ENCODE measurements around the gene ELOA. TPM values are rescaled to one million over a fixed set of nuclear protein-coding genes. Genes with fewer than 3 reads are reported as not detected.
"Not testable (repeated sequence)": the region's sequence is repeated elsewhere in the genome, so short reads cannot be mapped to it uniquely, and the experiment has no call there.

The ELOA gene
- 54.2 and 57.1 TPM in 2 replicates for total RNA-seq (2014; rRNA removed)
- 25.7 TPM for polyA plus RNA-seq (2012)

DNA sequence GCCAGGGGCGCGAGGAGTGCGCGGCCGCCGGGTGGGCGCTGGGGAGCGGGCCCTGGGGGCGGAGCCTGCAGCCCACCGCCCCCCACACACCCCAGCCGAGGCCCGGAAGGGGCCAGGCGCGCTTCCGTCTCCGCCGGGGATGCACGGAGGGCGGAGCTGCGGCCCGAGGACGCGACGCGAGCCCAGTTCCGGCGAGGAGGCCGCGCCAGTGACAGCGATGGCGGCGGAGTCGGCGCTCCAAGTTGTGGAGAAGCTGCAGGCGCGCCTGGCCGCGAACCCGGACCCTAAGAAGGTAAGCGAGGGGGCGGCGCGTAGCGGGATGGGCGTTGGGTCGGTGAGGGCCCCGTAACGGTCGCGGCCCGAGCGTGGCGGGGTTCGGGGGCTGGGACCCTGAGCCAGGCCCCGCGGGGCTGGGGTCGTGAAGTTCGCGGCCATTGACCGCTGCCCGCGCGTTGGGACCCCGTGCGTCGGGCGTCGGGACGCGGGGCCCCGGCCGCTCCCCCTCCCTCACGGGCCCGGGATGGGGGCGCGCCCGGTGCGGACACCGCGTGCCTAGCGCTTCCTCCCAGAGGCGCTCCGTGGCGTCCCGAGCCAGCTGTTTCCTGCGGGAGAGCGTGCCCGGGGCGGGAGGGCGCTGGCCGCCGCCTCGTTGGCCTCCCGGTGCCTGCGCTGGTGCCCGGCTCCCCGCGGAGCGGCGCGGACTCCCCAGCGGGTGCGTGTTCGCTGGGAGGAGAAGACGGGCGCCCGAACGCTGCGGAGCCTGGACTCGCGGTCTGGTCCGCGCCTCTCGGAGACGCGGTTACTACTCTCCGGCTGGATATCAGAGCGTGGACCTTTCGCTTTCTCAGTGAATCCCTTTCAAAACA lies at the start of gene ELOA:
TSS of gene ELOA (plus strand) at position 185 of the 866 bp plus-strand sequence. CDS start at position 218, 33 bp downstream.
- DNase-seq (ENCODE audit: low read depth): peak; percentile 59

DNA sequence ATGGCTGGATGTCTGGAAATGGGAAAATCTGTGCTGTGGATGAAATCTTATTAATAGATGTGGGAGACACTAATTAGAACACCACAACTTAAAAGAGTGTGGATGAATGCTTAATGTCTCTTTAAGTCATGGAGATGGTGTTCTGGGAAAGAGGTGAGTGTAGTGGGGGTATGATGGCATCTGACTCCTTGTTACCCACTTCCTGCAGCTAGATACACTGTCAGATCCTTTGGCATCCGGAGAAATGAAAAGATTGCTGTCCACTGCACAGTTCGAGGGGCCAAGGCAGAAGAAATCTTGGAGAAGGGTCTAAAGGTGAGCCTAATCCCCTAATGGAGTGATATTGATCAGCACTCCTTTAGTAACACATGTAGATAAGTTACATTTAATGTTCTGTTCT lies 49.7 kb upstream of the ELOA start:
- no peak for DNase-seq (ENCODE audit: low read depth)

GRCh38 chr1:23694371-23694770 lies 48.9 kb upstream of the ELOA start:
- no peak for DNase-seq (ENCODE audit: low read depth)

DNA sequence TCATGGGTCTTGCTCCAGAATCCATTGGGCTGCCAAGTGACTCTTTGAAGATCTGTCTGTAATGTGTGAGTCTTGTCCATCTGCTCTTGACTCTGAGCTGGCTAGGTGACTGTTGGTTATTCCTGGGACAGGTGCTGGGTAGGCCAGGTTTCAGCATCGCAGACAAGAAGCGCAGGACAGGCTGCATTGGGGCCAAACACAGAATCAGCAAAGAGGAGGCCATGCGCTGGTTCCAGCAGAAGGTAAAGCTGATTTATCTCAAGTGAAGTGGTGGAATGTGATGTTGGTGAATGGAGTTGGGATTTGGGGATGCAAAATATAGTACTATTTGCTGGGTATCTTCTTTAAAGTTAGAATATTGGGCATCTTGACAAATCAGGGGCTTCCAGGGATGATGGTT lies 47.6 kb upstream of the ELOA start:
- DNase-seq (ENCODE audit: low read depth): no peak

- no peak for DNase-seq (ENCODE audit: low read depth)
Measured at GRCh38 chr1:23696335-23696989, 46.8 kb upstream of the ELOA start.

DNA sequence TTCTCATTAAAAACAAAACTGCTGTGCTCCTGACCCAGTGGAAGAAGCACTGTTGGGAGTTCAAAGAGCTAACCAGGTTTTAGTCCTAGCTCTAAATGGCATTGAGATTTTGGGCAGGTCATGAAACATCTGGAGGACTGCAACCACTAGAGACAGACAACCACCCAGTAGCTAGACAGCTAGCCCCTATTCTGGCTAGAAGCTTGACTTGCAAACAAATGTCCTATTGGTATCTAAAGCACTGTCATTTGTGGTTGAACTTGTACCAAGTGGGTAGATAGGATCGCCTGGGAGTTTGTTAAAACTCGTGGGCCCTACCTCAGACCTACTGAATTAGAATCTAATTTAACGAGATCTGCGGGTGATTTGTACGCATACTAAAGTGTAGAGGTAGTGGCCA lies 44.8 kb upstream of the ELOA start:
- DNase-seq (ENCODE audit: low read depth): no peak

GRCh38 chr1:23699280-23700179 lies 43.7 kb upstream of the ELOA start:
- DNase-seq (ENCODE audit: low read depth): no peak

DNA sequence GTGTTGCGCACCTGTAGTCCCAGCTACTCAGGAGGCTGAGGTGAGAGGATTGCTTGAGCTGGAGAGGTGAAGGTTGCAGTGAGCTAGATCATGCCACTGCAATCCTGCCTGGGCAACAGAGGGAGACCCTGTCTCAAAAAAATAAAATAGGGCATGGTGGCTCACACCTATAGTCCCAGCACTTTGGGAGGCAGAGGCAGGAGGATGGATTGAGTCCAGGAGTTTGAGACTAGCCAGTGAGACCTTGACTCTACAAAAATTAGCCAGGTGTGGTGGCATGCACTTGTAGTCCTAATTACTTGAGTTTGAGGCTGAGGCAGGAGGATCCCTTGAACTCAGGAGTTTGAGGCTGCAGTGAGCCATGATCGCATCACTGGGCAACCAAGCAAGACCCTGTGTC lies 42.0 kb upstream of the ELOA start:
- DNase-seq (ENCODE audit: low read depth): no peak

GRCh38 chr1:23701996-23702395 lies 41.3 kb upstream of the ELOA start:
- no peak for DNase-seq (ENCODE audit: low read depth)

DNA sequence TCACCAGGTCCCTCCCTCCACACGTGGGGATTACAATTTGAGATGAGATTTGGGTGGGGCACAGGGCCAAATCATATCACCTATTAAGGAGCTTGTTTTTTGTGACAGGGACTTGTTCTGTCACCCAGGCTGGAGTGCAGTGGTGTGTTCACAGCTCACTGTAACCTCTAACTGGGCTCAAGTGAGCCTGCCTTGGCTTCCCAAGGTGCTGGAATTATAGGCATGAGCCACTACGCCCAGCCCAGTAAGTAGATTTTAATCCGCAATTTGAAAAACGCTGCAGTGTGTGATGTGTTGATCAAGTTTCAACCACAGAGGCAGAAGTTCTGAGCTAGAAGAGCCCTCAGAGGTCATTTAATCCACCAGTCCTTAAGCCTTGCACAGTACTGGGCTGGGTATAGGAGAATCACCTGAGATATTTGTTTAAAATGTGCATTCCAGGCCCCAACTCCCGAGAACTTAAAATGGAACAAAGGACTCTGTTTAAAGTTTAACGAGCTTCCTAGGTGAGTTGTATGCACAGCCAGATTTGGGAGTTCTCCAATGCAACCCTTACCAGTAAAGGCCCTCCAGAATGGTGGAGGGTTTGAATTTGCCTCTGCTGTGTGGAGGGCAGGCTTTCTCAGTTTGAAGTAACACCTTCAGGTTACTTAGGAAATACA lies 38.3 kb upstream of the ELOA start:
- DNase-seq (ENCODE audit: low read depth): no peak

DNA sequence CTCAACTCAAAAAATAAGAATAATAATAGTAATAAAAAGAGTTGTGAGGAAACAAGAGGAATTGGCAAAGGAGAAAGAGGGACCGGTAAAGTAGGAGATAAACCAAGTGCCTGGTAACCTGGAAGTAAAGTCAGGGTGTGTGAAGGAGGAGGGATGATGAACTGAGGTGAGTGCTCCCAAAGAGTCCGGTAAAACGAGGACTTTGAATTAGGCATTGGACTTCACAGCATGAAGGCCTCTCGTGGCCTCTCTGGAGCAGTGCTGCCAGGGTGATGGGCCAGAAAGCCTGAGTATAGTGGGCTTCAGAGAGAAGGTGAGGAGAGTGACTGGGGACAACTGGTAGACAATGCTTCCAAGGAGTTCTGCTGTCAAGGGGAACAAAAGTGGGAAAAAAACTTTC lies 34.0 kb upstream of the ELOA start:
- no peak for DNase-seq (ENCODE audit: low read depth)

DNA sequence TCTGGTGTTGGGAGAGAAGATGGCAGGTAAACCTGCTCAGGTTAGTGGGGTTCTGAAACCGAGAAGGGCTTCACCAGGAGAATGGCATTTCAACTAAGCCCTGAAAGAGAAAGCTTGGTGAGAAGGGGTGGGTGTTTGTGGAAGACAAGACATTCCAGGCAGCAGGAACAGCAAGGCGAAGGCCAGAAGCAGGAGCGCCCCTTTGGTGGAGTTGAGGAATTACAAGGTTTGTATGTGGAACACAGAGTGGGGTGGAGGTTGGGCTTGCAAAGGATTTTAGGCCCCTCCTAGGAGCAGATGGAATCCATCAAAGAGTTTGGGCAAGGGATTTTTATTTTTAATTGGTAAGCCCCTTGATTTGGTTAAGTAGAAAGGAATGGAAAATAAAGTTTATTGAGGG lies 24.8 kb upstream of the ELOA start:
- peak; percentile 35 for DNase-seq (ENCODE audit: low read depth)

GRCh38 chr1:23719162-23719820 lies 24.0 kb upstream of the ELOA start:
- DNase-seq (ENCODE audit: low read depth): peak; percentile 60

DNA sequence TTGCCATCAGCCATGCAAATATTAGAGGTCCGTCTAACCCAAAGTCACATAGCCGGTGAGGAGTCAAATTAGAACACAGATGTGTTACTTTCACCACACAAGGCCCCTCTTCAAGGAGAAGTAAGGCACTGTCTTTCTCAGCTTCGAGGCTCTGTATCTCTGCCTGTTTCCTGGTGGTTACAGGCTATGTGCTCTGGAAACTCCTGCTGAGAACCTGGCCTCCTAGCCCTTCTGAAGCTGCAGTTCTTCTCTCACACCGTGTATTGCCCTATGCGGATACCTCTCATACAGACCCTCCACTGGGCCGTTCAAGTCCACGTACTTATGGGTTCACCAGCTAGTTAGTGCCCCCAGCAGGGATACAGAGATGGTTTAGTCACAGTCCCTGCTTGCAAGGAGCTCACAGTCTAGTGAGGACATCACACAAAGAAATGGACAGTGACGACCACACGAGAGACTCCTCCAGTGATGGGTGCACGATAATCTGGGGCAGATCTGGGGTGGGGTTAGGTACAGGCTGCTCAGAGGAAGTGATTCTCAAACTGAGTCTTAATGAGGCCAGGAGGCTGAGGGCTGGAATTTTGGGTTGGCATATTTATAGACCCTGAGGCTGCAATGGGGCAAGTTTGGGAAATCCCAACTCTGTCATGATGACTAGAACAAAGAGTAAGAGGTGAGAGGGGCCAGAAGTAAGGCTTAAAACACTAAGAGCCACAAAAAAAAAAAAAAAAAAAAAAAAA lies 22.8 kb upstream of the ELOA start:
- DNase-seq (ENCODE audit: low read depth): no peak

- DNase-seq (ENCODE audit: low read depth): no peak
Measured at GRCh38 chr1:23722652-23723051, 20.6 kb upstream of the ELOA start.

DNA sequence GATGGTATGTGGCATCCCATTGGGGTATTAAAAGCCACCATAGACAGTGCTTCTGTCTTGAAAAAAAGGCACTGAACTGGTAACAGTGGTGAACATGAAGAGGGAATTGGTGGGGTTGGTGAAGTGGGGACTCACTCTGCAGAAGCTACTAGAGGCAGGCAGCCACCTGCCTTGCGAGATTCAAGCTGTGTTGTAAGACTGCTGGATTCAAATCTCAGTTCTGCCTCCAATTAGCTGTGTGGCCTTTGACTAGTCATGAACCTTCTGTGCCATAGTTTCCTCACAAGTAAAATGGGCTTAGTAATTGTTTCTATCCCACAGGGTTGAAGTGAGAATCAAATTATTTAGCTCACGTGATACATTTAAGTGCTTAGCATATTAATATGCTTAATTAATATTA lies 16.6 kb upstream of the ELOA start:
- no peak for DNase-seq (ENCODE audit: low read depth)

- no peak for DNase-seq (ENCODE audit: low read depth)
Measured at GRCh38 chr1:23727362-23727811, 15.9 kb upstream of the ELOA start.

- peak; percentile 37 for DNase-seq (ENCODE audit: low read depth)
Measured at GRCh38 chr1:23732363-23733224, 10.7 kb upstream of the ELOA start.

DNA sequence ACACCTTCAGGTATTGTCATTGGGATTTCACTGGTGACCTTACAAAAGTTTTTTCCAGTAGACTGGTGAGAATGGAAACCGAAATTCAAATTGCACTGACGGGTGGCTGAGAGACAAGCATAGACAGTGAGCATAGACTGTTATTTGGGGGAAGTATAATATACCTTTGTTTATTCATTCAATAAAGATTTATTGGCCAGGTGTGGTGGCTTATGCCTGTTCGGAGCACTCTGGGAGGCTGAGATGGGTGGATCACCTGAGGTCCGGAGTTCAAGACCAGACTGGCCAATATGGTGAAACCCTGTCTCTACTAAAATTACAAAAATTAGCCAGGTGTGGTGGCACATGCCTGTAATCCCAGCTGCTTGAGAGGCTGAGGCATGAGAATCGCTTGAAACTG lies 10.0 kb upstream of the ELOA start:
- not testable (repeated sequence) for DNase-seq (ENCODE audit: low read depth)

Measured in LHCN-M2 (cell line).